ENCODE data around the gene TSEN2. TPM values are rescaled to one million over a fixed set of nuclear protein-coding genes. Genes with fewer than 3 reads are reported as not detected.

The TSEN2 gene
- total and polyA plus RNA-seq, 7 experiments from 2014 or later = 12.1 to 27.5 (median 13.9) TPM

- DNase-seq (no peak), ATAC-seq (no peak)
- ChIA-PET CTCF (interaction anchor here (0.6 kb wide), 1 partner anchor 159 kb away, joined by 3 read pairs; no protein-coding TSS in a partner anchor), POLR2A (no interaction called here)
- H3K4me1 Mint-ChIP-seq = peaks cover 3 to 28% (median 15%) of the 10 kb centered on the region in 7 donors
- intact Hi-C loops (cut with micrococcal nuclease) = no loop called here
- H3K4me3 Mint-ChIP-seq = no peak overlapping the region
- Histone ChIP-seq H3K4me3 (ENCODE audit: low read length) (no peak overlapping the region), H3K27ac (ENCODE audit: low read depth, low read length) (no peak overlapping the region), H3K36me3 (ENCODE audit: control insufficient read depth in 2 of 3, insufficient read depth in 3 of 3, low read length in 3 of 3) (peaks cover 19 to 64% (median 29%) of the 10 kb centered on the region in 3 experiments), H3K4me1 (ENCODE audit: control insufficient read depth in 2 of 2, insufficient read depth in 2 of 2, low read length in 2 of 2) (no peaks in the 10 kb centered on the region), H3K9me3 (ENCODE audit: control insufficient read depth in 2 of 3, low read length in 3 of 3) (peaks cover 0 to 8% (median 4%) of the 10 kb centered on the region in 3 experiments), H3K27me3 (ENCODE audit: control insufficient read depth in 2 of 2, insufficient read depth in 2 of 2, low read length in 2 of 2) (no peaks in the 10 kb centered on the region)
- no peaks in the 10 kb centered on the region for H3K27me3 Mint-ChIP-seq
- H3K9me3 Mint-ChIP-seq = peaks cover 0 to 27% (median 10%) of the 10 kb centered on the region in 11 donors
- peak overlapping the region in 2 of 9 donors; percentile 38 to 67 for H3K27ac Mint-ChIP-seq
- H3K36me3 Mint-ChIP-seq = peaks cover 17 to 74% (median 68%) of the 10 kb centered on the region in 5 donors
These were observed 85.6 kb downstream of the TSEN2 start for GRCh38 chr3:12569836-12570235.

DNA sequence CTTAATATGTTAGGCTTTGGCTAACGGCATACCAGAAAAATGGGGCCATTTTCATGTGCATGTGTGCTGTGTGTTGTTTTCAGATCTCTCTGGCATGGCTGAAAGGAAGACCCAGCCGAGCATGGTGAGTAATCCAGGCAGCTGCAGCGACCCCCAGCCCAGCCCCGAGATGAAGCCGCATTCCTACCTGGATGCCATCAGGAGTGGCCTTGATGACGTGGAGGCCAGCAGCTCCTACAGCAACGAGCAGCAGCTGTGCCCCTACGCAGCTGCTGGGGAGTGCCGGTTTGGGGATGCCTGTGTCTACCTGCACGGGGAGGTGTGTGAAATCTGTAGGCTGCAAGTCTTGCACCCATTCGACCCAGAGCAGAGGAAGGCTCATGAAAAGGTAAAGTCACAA lies 87.7 kb downstream of the TSEN2 start:
- intact Hi-C loops (cut with micrococcal nuclease) = no loop called here
- no peak overlapping the region for H3K27ac ChIP-seq (ENCODE audit: low read depth, low read length)
- H3K4me3 ChIP-seq (ENCODE audit: low read length) = no peak overlapping the region
- ChIA-PET POLR2A (no interaction called here), CTCF (no interaction called here)
- ATAC-seq (no peak), DNase-seq (no peak)
- no peaks in the 10 kb centered on the region for H3K27me3 ChIP-seq (ENCODE audit: control insufficient read depth in 2 of 2, insufficient read depth in 2 of 2, low read length in 2 of 2)
- no peak overlapping the region for H3K4me3 Mint-ChIP-seq
- H3K9me3 Mint-ChIP-seq = peaks cover 0 to 17% (median 5%) of the 10 kb centered on the region in 11 donors
- peaks cover 0 to 15% (median 8%) of the 10 kb centered on the region in 7 donors for H3K4me1 Mint-ChIP-seq
- H3K27ac Mint-ChIP-seq = peak overlapping the region in 1 of 9 donors; percentile 30
- H3K9me3 ChIP-seq (ENCODE audit: control insufficient read depth in 2 of 3, low read length in 3 of 3) = peaks cover 0 to 7% (median 0%) of the 10 kb centered on the region in 3 experiments
- H3K27me3 Mint-ChIP-seq = no peaks in the 10 kb centered on the region
- peaks cover 26 to 79% (median 35%) of the 10 kb centered on the region in 3 experiments for H3K36me3 ChIP-seq (ENCODE audit: control insufficient read depth in 2 of 3, insufficient read depth in 3 of 3, low read length in 3 of 3)
- peaks cover 21 to 76% (median 69%) of the 10 kb centered on the region in 5 donors for H3K36me3 Mint-ChIP-seq
- no peaks in the 10 kb centered on the region for H3K4me1 ChIP-seq (ENCODE audit: control insufficient read depth in 2 of 2, insufficient read depth in 2 of 2, low read length in 2 of 2)

GRCh38 chr3:12574131-12574530 lies 89.9 kb downstream of the TSEN2 start:
- CTCF ChIA-PET = no interaction called here
- Histone ChIP-seq H3K4me1 (ENCODE audit: control insufficient read depth in 2 of 2, insufficient read depth in 2 of 2, low read length in 2 of 2) (no peaks in the 10 kb centered on the region), H3K4me3 (ENCODE audit: low read length) (no peak overlapping the region), H3K27ac (ENCODE audit: low read depth, low read length) (no peak overlapping the region), H3K36me3 (ENCODE audit: control insufficient read depth in 2 of 3, insufficient read depth in 3 of 3, low read length in 3 of 3) (peaks cover 26 to 96% (median 35%) of the 10 kb centered on the region in 3 experiments), H3K9me3 (ENCODE audit: control insufficient read depth in 2 of 3, low read length in 3 of 3) (peaks cover 0 to 7% (median 0%) of the 10 kb centered on the region in 3 experiments), H3K27me3 (ENCODE audit: control insufficient read depth in 2 of 2, insufficient read depth in 2 of 2, low read length in 2 of 2) (no peaks in the 10 kb centered on the region)
- peaks cover 0 to 17% (median 8%) of the 10 kb centered on the region in 11 donors for H3K9me3 Mint-ChIP-seq
- DNase-seq = no peak
- ATAC-seq = no peak
- intact Hi-C loops (cut with micrococcal nuclease) = no loop called here
- no peaks in the 10 kb centered on the region for H3K27me3 Mint-ChIP-seq
- POLR2A ChIA-PET = no interaction called here
- no peak overlapping the region for H3K4me3 Mint-ChIP-seq
- no peaks in the 10 kb centered on the region for H3K4me1 Mint-ChIP-seq
- H3K36me3 Mint-ChIP-seq = peaks cover 28 to 88% (median 70%) of the 10 kb centered on the region in 5 donors
- peak overlapping the region in 1 of 9 donors; percentile 73 for H3K27ac Mint-ChIP-seq

GRCh38 chr3:12574661-12575060 lies 90.4 kb downstream of the TSEN2 start:
- intact Hi-C loops (cut with micrococcal nuclease) = no loop called here

DNA sequence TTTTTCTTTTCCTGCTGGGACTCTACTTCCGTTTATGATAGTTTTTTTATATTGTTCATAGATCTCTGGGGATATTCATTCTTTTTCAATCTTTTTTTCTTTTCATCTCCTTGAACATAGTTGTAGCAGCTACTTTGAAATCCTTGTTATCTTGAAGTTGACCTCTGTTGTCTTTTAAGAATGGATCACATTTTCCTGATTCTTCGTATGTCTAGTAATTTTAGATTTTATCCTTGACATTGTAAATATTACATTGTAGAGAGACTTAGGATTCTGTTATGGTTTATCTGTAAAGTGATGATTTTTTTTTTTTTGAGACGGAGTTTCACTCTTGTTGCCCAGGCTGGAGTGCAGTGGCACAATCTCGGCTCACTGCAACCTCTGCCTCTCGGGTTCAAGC lies 93.1 kb downstream of the TSEN2 start:
- ATAC-seq (no peak), DNase-seq (no peak)
- peaks cover 22 to 79% (median 53%) of the 10 kb centered on the region in 5 donors for H3K36me3 Mint-ChIP-seq
- peaks cover 0 to 17% (median 8%) of the 10 kb centered on the region in 11 donors for H3K9me3 Mint-ChIP-seq
- Histone ChIP-seq H3K27ac (ENCODE audit: low read depth, low read length) (no peak overlapping the region), H3K4me1 (ENCODE audit: control insufficient read depth in 2 of 2, insufficient read depth in 2 of 2, low read length in 2 of 2) (no peaks in the 10 kb centered on the region), H3K36me3 (ENCODE audit: control insufficient read depth in 2 of 3, insufficient read depth in 3 of 3, low read length in 3 of 3) (peaks cover 21 to 96% (median 25%) of the 10 kb centered on the region in 3 experiments), H3K9me3 (ENCODE audit: control insufficient read depth in 2 of 3, low read length in 3 of 3) (peaks cover 0 to 7% (median 0%) of the 10 kb centered on the region in 3 experiments), H3K4me3 (ENCODE audit: low read length) (no peak overlapping the region), H3K27me3 (ENCODE audit: control insufficient read depth in 2 of 2, insufficient read depth in 2 of 2, low read length in 2 of 2) (no peaks in the 10 kb centered on the region)
- CTCF ChIA-PET = interaction anchor here (0.7 kb wide), 1 partner anchor 1663 kb away, joined by 6 read pairs; no protein-coding TSS in a partner anchor
- no peak overlapping the region for H3K4me3 Mint-ChIP-seq
- peak overlapping the region in 3 of 9 donors; percentile 7 to 32 (median 25) for H3K27ac Mint-ChIP-seq
- no peaks in the 10 kb centered on the region for H3K27me3 Mint-ChIP-seq
- POLR2A ChIA-PET = interaction anchor here (0.6 kb wide), 1 partner anchor 1289 kb away, joined by 3 read pairs; no protein-coding TSS in a partner anchor
- peaks cover 0 to 4% (median 0%) of the 10 kb centered on the region in 7 donors for H3K4me1 Mint-ChIP-seq
- intact Hi-C loops (cut with micrococcal nuclease) = no loop called here

More at GRCh38 chr3:12574661-12575060, 90.4 kb downstream of the TSEN2 start:
- DNase-seq = no peak
- peaks cover 28 to 89% (median 74%) of the 10 kb centered on the region in 5 donors for H3K36me3 Mint-ChIP-seq
- Histone ChIP-seq H3K27me3 (ENCODE audit: control insufficient read depth in 2 of 2, insufficient read depth in 2 of 2, low read length in 2 of 2) (no peaks in the 10 kb centered on the region), H3K4me1 (ENCODE audit: control insufficient read depth in 2 of 2, insufficient read depth in 2 of 2, low read length in 2 of 2) (no peaks in the 10 kb centered on the region), H3K27ac (ENCODE audit: low read depth, low read length) (no peak overlapping the region), H3K9me3 (ENCODE audit: control insufficient read depth in 2 of 3, low read length in 3 of 3) (peaks cover 0 to 7% (median 0%) of the 10 kb centered on the region in 3 experiments), H3K4me3 (ENCODE audit: low read length) (no peak overlapping the region), H3K36me3 (ENCODE audit: control insufficient read depth in 2 of 3, insufficient read depth in 3 of 3, low read length in 3 of 3) (peaks cover 26 to 98% (median 35%) of the 10 kb centered on the region in 3 experiments)
- H3K27me3 Mint-ChIP-seq = no peaks in the 10 kb centered on the region
- H3K4me1 Mint-ChIP-seq = no peaks in the 10 kb centered on the region
- no peak for ATAC-seq
- ChIA-PET CTCF (no interaction called here), POLR2A (interaction anchor here (0.6 kb wide), 1 partner anchor 14 kb away, joined by 3 read pairs; no protein-coding TSS in a partner anchor)
- peaks cover 0 to 17% (median 8%) of the 10 kb centered on the region in 11 donors for H3K9me3 Mint-ChIP-seq
- H3K4me3 Mint-ChIP-seq = no peak overlapping the region
- H3K27ac Mint-ChIP-seq = no peak overlapping the region

- POLR2A ChIA-PET = interaction anchor here (0.9 to 1.1 kb wide), 2 partner anchors 9 to 85 kb away, joined by 3 to 5 read pairs; partner anchors contain the start of gene RAF1
- Mint-ChIP-seq H3K4me1 (peaks cover 0 to 4% (median 0%) of the 10 kb centered on the region in 7 donors), H3K4me3 (no peak overlapping the region), H3K36me3 (peaks cover 22 to 77% (median 52%) of the 10 kb centered on the region in 5 donors), H3K27me3 (no peaks in the 10 kb centered on the region), H3K27ac (peak overlapping the region in 3 of 9 donors; percentile 6 to 48 (median 28)), H3K9me3 (peaks cover 0 to 17% (median 8%) of the 10 kb centered on the region in 11 donors)
- peaks cover 0 to 7% (median 0%) of the 10 kb centered on the region in 3 experiments for H3K9me3 ChIP-seq (ENCODE audit: control insufficient read depth in 2 of 3, low read length in 3 of 3)
- no peak overlapping the region for H3K27ac ChIP-seq (ENCODE audit: low read depth, low read length)
- H3K4me1 ChIP-seq (ENCODE audit: control insufficient read depth in 2 of 2, insufficient read depth in 2 of 2, low read length in 2 of 2) = no peaks in the 10 kb centered on the region
- no peak overlapping the region for H3K4me3 ChIP-seq (ENCODE audit: low read length)
- intact Hi-C loops (cut with micrococcal nuclease) = no loop called here
- H3K36me3 ChIP-seq (ENCODE audit: control insufficient read depth in 2 of 3, insufficient read depth in 3 of 3, low read length in 3 of 3) = peaks cover 12 to 96% (median 23%) of the 10 kb centered on the region in 3 experiments
- H3K27me3 ChIP-seq (ENCODE audit: control insufficient read depth in 2 of 2, insufficient read depth in 2 of 2, low read length in 2 of 2) = no peaks in the 10 kb centered on the region
- CTCF ChIA-PET = no interaction called here
- DNase-seq (no peak), ATAC-seq (no peak)
These were observed 94.5 kb downstream of the TSEN2 start for GRCh38 chr3:12578742-12579141.

All from naive thymus-derived CD4-positive, alpha-beta T cell (primary cell).